ENCODE measurements around the gene PLLP. TPM values are rescaled to one million over a fixed set of nuclear protein-coding genes. Genes with fewer than 3 reads are reported as not detected.

Gene PLLP
- total RNA-seq, 1 experiment from 2014 or later = 3.1 TPM

DNA sequence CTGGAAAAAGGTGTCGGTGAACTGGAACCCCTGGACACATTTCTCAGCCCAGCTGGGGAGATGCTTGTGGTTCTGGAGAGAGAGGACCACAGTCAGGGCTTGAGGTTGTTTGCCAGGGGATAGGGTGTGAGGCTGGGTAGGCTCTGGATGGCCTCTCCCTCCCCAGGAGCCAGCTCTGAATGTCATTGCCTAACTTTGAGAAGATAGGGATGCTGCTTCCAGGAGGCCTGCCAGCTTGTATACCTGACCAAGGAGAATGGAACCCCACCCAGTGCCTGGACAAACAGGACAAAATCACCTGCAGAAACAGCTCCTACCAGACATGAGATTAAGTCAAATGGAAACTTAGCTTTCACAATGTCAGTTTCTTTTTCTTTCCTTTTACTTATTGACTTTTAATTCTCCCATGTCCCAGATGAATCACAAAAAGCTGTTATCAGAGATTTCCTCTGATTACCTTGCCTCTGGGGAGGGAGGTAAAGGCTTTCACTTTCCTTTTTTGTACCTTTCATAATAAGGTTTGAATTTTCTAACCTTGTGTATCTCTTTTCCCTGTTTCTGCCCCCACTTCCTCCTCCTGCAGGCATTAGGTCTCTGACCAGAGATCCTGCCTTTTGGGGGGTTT is 29.8 kb upstream of the PLLP start:
- H3K79me2 ChIP-seq (ENCODE audit: insufficient read depth, low read length) = no peaks in the 10 kb centered on the region
- BruUV-seq (replicated peaks) = no TSS peak
- intact Hi-C loops (cut with micrococcal nuclease) = no loop called here
- RAD21 ChIA-PET (ENCODE audit: low non-redundant PET in 1 of 2, low total read pairs in 2 of 2, uncharacterized antibody in 2 of 2, unreplicated experiment in 2 of 2) = no interaction called here
- no peak overlapping the region for H3K27ac ChIP-seq (ENCODE audit: low read depth, low read length)
- H2AFZ ChIP-seq (ENCODE audit: low read depth, low read length, poor library complexity, severe bottlenecking) = peak overlapping the region; percentile 49
- H3K27me3 ChIP-seq (ENCODE audit: insufficient read depth, low read length) = no peaks in the 10 kb centered on the region; the same call in 1 of the 2 replicates
- no peak overlapping the region for H3K4me3 ChIP-seq (replicated peaks in 1 of 2; ENCODE audit: low read depth in 1 of 2, low read length in 2 of 2)
- no peak for DNase-seq (ENCODE audit: low read depth, low spot score)
- no peaks in the 10 kb centered on the region for H3K36me3 ChIP-seq (ENCODE audit: control insufficient read depth in 1 of 2, insufficient read depth in 2 of 2, low read length in 2 of 2)
- no peak overlapping the region for H3K4me2 ChIP-seq (ENCODE audit: low read length)
- H3K9me2 ChIP-seq (ENCODE audit: insufficient read depth) = no peaks in the 10 kb centered on the region
- POLR2A ChIA-PET = interaction anchor here (0.9 kb wide), 1 partner anchor 103 kb away, joined by 3 read pairs; no protein-coding TSS in a partner anchor
- no peaks in the 10 kb centered on the region for H4K20me1 ChIP-seq (ENCODE audit: insufficient read depth)
- no peak overlapping the region for H3K9ac ChIP-seq (ENCODE audit: low read length)
- H3K4me1 ChIP-seq (ENCODE audit: control insufficient read depth in 1 of 2, insufficient read depth in 2 of 2, low read length in 2 of 2) = peaks cover 5 to 14% of the 10 kb centered on the region in 2 experiments; a peak in 3 of 4 replicates
- ATAC-seq = no peak
- CTCF ChIA-PET = interaction anchor here (1.2 kb wide), 1 partner anchor 102 kb away, joined by 6 read pairs; no protein-coding TSS in a partner anchor
- H3K9me3 ChIP-seq (ENCODE audit: control insufficient read depth in 1 of 2, insufficient read depth in 1 of 2, low read depth in 1 of 2, low read length in 2 of 2) = no peaks in the 10 kb centered on the region
- no peak for TF ChIP-seq CBX3 (IDR thresholded peaks at IDR 0.05; ENCODE audit: low read depth)
- TF ChIP-seq ZNF274 (IDR thresholded peaks at IDR 0.05; ENCODE audit: low read depth, low read length) = no peak
- no peak for TF ChIP-seq POLR2AphosphoS5 (IDR thresholded peaks at IDR 0.05; ENCODE audit: low read depth, low read length)
- TF ChIP-seq EZH2phosphoT487 (IDR thresholded peaks at IDR 0.05; ENCODE audit: borderline replicate concordance) = no peak
- no peak for TF ChIP-seq FOSL1 (IDR thresholded peaks at IDR 0.05; ENCODE audit: low read depth)
- TF ChIP-seq, protein P1, sequence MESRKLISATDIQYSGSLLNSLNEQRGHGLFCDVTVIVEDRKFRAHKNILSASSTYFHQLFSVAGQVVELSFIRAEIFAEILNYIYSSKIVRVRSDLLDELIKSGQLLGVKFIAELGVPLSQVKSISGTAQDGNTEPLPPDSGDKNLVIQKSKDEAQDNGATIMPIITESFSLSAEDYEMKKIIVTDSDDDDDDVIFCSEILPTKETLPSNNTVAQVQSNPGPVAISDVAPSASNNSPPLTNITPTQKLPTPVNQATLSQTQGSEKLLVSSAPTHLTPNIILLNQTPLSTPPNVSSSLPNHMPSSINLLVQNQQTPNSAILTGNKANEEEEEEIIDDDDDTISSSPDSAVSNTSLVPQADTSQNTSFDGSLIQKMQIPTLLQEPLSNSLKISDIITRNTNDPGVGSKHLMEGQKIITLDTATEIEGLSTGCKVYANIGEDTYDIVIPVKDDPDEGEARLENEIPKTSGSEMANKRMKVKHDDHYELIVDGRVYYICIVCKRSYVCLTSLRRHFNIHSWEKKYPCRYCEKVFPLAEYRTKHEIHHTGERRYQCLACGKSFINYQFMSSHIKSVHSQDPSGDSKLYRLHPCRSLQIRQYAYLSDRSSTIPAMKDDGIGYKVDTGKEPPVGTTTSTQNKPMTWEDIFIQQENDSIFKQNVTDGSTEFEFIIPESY (IDR thresholded peaks at IDR 0.05; ENCODE audit: extremely low read depth, insufficient replicate concordance, low read length) = no peak
- no peak for TF ChIP-seq ELF1 (IDR thresholded peaks at IDR 0.05; ENCODE audit: borderline replicate concordance, low read depth)
